HG03175 (cell line): ENCODE measurements around the gene RAB11B.
"Not testable (repeated sequence)": the region's sequence is repeated elsewhere in the genome, so short reads cannot be mapped to it uniquely, and the experiment has no call there.

Source experiments
- ATAC-seq: cut with Tn5 transposase; IDR thresholded peaks from one replicate; pipeline ENCODE4 v1.9.1; 2021; ENCODE audit warnings: mild to moderate bottlenecking, moderate library complexity; ENCODE audit not compliant: unreplicated experiment

Gene RAB11B

DNA sequence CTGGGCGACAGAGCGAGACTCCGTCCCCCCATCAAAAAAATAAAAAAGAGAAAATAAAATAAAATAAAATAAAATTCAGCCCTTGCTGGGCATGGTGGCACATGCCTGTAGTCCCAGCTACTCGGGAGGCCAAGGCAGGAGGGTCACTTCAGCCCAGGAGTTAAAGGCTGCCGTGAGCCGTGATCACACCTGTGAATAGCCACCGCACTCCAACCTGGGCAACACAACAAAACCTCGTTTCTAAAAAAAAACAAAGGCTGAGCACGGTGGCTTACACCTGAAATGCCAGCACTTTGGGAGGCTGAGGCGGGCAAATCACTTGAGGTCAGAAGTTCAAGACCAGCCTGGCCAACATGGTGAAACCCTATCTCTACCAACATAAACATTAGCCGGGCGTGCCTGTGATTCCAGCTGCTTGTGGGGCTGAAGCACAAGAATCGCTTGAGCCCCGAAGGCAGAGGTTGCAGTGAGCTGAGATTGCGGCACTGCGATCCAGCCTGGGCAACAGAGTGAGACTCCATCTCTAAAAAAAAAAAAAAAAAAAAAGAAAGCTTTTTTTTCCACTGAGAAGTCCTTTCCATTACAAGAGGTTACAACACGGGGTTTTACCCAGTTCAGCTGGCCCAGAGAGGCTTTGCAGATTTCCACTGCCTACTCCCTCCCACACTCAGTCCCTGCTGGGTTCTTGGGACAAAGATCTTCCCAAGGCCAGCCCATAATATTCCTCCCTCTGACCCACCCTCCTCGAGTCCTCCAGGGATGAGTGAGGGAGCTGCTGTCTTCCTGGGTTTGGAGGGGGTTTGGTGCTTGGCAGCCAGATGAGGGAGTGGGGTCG lies 19.8 kb upstream of the RAB11B start:
- ATAC-seq: no peak

GRCh38 chr19:8371011-8371804 lies 19.0 kb upstream of the RAB11B start:
- no peak for ATAC-seq

DNA sequence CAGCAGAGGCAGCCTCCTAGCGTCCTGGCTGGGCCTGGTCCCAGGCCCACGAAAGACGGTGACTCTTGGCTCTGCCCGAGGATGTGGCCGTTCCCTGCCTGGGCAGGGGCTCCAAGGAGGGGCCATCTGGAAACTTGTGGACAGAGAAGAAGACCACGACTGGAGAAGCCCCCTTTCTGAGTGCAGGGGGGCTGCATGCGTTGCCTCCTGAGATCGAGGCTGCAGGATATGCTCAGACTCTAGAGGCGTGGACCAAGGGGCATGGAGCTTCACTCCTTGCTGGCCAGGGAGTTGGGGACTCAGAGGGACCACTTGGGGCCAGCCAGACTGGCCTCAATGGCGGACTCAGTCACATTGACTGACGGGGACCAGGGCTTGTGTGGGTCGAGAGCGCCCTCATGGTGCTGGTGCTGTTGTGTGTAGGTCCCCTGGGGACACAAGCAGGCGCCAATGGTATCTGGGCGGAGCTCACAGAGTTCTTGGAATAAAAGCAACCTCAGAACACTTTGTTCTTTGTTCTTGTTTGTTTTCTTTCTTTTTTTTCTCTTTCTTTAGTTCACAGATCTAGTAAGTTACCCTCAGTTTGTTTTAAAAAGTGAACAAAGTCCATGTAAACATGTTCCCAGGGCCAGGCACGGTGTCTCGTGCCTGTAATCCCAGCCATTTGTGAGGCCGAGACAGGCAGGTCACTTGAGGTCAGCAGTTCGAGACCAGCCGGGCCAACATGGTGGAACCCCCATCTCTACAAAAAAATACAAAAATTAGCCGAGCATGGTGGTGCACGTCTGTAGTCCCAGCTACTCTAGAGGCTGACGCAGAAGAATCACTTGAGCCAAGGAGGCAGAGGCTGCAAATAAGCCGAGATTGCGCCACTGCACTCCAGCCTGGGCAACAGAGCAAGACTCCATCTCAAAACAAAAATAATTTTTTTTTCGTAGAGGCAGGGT lies 16.0 kb upstream of the RAB11B start:
- ATAC-seq: no peak

GRCh38 chr19:8375766-8376165 lies 14.4 kb upstream of the RAB11B start:
- not testable (repeated sequence) for ATAC-seq

- not testable (repeated sequence) for ATAC-seq
Observed at GRCh38 chr19:8376373-8376974, 13.7 kb upstream of the RAB11B start.

GRCh38 chr19:8377598-8377997 lies 12.6 kb upstream of the RAB11B start:
- ATAC-seq: no peak

DNA sequence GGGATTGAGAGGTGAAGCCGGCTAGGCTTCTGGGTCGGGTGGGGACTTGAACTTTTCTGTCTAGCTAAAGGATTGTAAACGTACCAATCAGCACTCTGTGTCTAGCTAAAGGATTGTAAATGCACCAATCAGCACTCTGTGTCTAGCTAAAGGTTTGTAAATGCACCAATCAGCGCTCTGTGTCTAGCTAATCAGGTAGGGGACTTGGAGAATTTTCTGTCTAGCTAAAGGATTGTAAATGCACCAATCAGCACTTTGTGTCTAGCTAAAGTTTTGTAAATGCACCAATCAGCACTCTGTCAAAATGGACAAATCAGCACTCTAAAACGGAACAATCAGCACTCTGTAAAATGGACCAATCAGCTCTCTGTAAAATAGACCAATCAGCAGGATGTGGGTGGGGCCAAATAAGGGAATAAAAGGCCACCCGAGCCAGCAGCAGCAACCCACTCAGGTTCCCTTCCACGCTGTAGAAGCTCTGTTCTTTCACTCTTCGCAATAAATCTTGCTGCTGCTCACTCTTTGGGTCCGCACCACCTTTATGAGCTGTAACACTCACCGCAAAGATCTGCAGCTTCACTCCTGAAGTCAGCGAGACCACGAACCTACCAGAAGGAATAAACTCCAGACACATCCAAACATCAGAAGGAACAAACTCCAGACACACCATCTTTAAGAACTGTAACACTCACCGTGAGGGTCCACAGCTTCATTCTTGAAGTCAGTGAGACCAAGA lies 10.8 kb upstream of the RAB11B start:
- ATAC-seq: not testable (repeated sequence)

- ATAC-seq: not testable (repeated sequence)
Observed at GRCh38 chr19:8384569-8384968, 5.6 kb upstream of the RAB11B start.

DNA sequence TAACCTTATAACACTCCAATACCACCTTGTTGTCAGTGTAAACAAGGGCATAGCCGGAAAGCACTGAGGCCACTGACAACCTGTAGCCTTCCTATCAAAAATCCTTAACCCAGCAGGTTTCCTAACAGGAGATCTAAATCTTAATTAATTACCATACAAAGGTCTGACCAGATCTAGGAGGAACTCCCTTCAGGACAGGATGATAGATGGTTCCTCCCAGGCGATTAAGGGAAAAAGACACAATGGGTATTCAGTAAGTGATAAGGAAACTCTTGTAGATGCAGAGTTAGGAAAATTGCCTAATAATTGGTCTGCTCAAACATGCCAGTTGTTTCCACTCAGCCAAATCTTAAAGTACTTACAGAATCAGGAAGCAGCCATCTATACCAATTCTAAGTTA lies 5.1 kb upstream of the RAB11B start:
- not testable (repeated sequence) for ATAC-seq

GRCh38 chr19:8385566-8385965 lies 4.6 kb upstream of the RAB11B start:
- not testable (repeated sequence) for ATAC-seq

- not testable (repeated sequence) for ATAC-seq
Observed at GRCh38 chr19:8386419-8386818, 3.7 kb upstream of the RAB11B start.

GRCh38 chr19:8386990-8387389 lies 3.2 kb upstream of the RAB11B start:
- ATAC-seq: no peak

- ATAC-seq: no peak
Observed at GRCh38 chr19:8387688-8388611, 2.2 kb upstream of the RAB11B start.

DNA sequence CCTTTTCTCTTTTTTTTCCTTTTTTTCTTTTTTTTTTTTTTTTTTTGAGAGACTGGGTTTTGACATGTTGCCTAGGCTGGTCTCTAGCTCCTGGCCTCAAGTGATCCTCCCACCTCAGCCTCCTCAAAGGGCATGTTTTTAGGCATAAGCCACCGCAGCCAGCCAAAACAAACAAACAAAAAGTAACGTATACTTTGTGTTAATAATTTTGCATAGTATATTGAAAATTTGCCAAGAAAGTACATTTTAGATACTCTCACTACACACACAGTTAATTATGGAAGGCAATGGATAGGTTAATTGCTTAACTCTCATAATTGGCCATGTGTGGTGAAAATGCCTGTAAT lies 1.6 kb upstream of the RAB11B start:
- no peak for ATAC-seq

GRCh38 chr19:8390617-8390981 lies 439 bp downstream of the RAB11B start:
- peak; percentile 33 for ATAC-seq

DNA sequence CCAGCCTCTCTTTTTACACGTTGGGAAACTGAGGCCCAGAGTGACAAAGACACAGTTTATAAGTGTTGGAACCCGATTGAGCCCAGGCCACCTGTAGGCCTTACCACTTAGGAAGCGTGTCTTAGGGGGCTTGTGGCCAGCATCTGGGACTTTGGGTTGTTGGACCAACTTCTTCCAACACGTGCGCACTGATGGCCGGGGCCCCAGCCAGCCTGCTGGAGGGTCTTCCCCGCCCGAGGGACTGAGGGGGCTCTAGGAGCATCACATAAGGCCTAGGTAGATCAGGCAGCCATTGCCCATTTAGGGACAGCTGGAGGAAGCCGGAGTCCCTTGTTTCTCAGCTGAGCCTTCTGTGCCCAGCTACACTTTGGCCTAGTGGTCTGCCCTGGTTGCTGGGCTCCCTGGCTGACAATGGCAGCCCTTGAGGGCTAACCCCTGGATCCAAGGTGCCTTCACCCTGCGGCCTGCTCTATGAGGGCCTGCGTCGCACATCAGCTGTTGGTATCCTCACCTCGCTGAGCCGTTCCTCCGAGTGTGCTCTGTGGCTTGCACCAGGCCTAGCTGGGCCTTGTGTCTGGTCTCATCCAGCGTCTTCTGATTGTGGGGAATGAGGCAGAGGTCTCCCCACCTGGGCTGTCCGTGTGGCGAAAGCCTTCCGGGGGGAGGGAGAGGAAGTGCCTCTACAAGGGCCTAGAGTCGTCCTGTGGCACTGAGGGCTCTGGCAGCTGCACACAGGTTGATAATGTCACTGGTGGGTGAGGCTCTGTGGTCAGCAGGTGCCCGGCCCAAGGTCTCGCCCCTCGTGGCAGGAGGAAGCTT lies 1.2 kb downstream of the RAB11B start:
- no peak for ATAC-seq

DNA sequence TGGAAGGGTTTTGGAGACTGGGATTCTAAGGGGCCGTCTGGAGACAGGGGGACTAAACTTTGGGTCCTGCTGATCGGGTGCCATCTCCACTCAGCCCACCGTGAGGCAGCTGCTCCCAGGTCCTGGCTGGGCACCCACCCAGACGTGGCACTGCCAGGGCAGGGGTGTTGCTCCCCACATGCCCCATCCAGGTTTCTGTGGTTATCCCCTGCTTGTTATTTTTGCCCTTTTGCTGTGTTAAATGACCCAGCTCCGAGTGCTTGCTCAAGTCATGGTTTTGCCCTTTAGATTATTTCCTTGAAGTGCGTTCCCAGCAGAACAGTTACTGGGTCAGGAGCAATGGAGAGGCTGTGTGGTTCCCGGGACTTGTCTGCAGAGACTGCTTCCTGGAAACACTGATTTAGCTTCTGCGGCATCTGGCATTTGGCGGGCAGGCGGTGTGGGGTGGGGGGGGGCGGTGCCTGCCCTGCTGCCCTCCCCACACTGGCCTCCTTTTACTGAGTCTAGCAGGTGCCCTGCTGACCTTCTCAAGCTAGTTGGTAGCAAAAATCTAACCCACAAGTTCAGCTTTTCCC lies 1.9 kb downstream of the RAB11B start:
- ATAC-seq: no peak
